GM23338 (cell line): ENCODE measurements around the gene LRRC63. TPM values are rescaled to one million over a fixed set of nuclear protein-coding genes. Genes with fewer than 3 reads are reported as not detected.

ENCODE experiments used
- ATAC-seq: fragments of 200-7000 bp; cut with Tn5 transposase; 3 replicates; pipeline ENCODE4 v1.9.1; 2020
- DNase-seq: peaks from one replicate; pipeline ENCODE4 v3.0.0-alpha.2; 2015; ENCODE audit warnings: low spot score
- H2AFZ ChIP-seq: fragments of 200-600 bp; sonication (generic); 2 replicates; pipeline ENCODE4 v1.8.0; 2016; ENCODE audit warnings: antibody characterized with exemption, mild to moderate bottlenecking, moderate library complexity
- H3F3A ChIP-seq: fragments of 200-600 bp; sonication (generic); replicated peaks from 2 replicates; pipeline ENCODE4 v1.8.0; 2017; ENCODE audit warnings: antibody characterized with exemption, mixed run types, low read depth
- H3K27ac ChIP-seq: fragments of 200-600 bp; sonication (generic); 2 replicates; pipeline ENCODE4 v1.6.1; 2016; ENCODE audit warnings: low read depth
- H3K27me3 ChIP-seq: fragments of 200-600 bp; sonication (generic); 2 replicates; pipeline ENCODE4 v1.8.0; 2016; ENCODE audit warnings: mild to moderate bottlenecking, mixed run types, moderate library complexity; ENCODE audit not compliant: insufficient read depth
- H3K36me3 ChIP-seq: fragments of 200-600 bp; sonication (generic); 2 replicates; pipeline ENCODE4 v1.8.0; 2016; ENCODE audit warnings: mild to moderate bottlenecking; ENCODE audit not compliant: insufficient read depth
- H3K4me1 ChIP-seq: fragments of 200-600 bp; sonication (generic); 2 replicates; pipeline ENCODE4 v1.8.0; 2016; ENCODE audit warnings: mild to moderate bottlenecking, moderate library complexity; ENCODE audit not compliant: insufficient read depth
- H3K4me2 ChIP-seq: fragments of 200-600 bp; sonication (generic); 2 replicates; pipeline ENCODE4 v1.7.1; 2017; ENCODE audit warnings: mixed run types
- H3K4me3 ChIP-seq: fragments of 200-600 bp; sonication (generic); 2 replicates; pipeline ENCODE4 v1.6.1; 2016; ENCODE audit warnings: mixed run types
- H3K79me2 ChIP-seq: fragments of 200-600 bp; sonication (generic); replicated peaks from 2 replicates; pipeline ENCODE4 v1.8.0; 2017; ENCODE audit warnings: mild to moderate bottlenecking; ENCODE audit not compliant: insufficient read depth
- H3K9me2 ChIP-seq: fragments of 200-600 bp; sonication (generic); 2 replicates; pipeline ENCODE4 v1.8.0; 2017; ENCODE audit not compliant: insufficient read depth
- H4K20me1 ChIP-seq: fragments of 200-600 bp; sonication (generic); replicated peaks from 2 replicates; pipeline ENCODE4 v1.8.0; 2017; ENCODE audit warnings: mild to moderate bottlenecking; ENCODE audit not compliant: insufficient read depth
- H3K27ac Mint-ChIP-seq: 2 replicates; pipeline ENCODE4 v1.8.0; 2020; ENCODE audit warnings: inconsistent platforms, mild to moderate bottlenecking, moderate library complexity, mixed read lengths
- H3K27me3 Mint-ChIP-seq: 3 replicates; pipeline ENCODE4 v1.8.0; 2022; ENCODE audit warnings: low read depth, mild to moderate bottlenecking, moderate library complexity, mixed read lengths, inconsistent platforms; ENCODE audit not compliant: insufficient read depth, poor library complexity
- H3K36me3 Mint-ChIP-seq: 3 replicates; pipeline ENCODE4 v1.8.0; 2021; ENCODE audit warnings: low read depth, mild to moderate bottlenecking, inconsistent platforms, moderate library complexity, mixed read lengths
- H3K4me1 Mint-ChIP-seq: 3 replicates; pipeline ENCODE4 v1.8.0; 2020; ENCODE audit warnings: mild to moderate bottlenecking, inconsistent platforms, mixed read lengths
- H3K4me3 Mint-ChIP-seq: 3 replicates; pipeline ENCODE4 v1.8.0; 2021; ENCODE audit warnings: moderate library complexity, mild to moderate bottlenecking, inconsistent platforms, mixed read lengths
- H3K9me3 Mint-ChIP-seq: 3 replicates; pipeline ENCODE4 v1.8.0; 2020; ENCODE audit warnings: moderate library complexity, mild to moderate bottlenecking, inconsistent platforms, mixed read lengths
- ETS1 ChIP-seq: IDR thresholded peaks from 2 replicates; pipeline ENCODE4 v1.6.1; 2016; ENCODE audit warnings: antibody characterized with exemption
- EZH2 ChIP-seq: fragments of 200-600 bp; sonication (generic); IDR thresholded peaks from one replicate; pipeline ENCODE4 v1.8.0; 2017; ENCODE audit warnings: antibody characterized with exemption, mild to moderate bottlenecking, low read depth; ENCODE audit not compliant: unreplicated experiment
- EZH2phosphoT487 ChIP-seq: fragments of 200-600 bp; sonication (generic); IDR thresholded peaks from one replicate; pipeline ENCODE4 v1.8.1; 2018; ENCODE audit warnings: antibody characterized with exemption; ENCODE audit not compliant: unreplicated experiment
- JUNB ChIP-seq: IDR thresholded peaks from one replicate; pipeline ENCODE4 v1.6.1; 2016; ENCODE audit warnings: antibody characterized with exemption; ENCODE audit not compliant: unreplicated experiment
- NANOG ChIP-seq: IDR thresholded peaks from 2 replicates; pipeline ENCODE4 v1.6.1; 2016; ENCODE audit warnings: antibody characterized with exemption, borderline replicate concordance
- POLR2AphosphoS5 ChIP-seq: IDR thresholded peaks from 2 replicates; pipeline ENCODE4 v1.6.1; 2016; ENCODE audit warnings: antibody characterized with exemption, low read depth
- ZNF114 ChIP-seq: fragments of 250-450 bp; sonication (Bioruptor Pico); IDR thresholded peaks from 2 replicates; pipeline ENCODE4 v1.5.0; 2020; ENCODE audit warnings: mild to moderate bottlenecking, moderate library complexity
- ZNF462 ChIP-seq: fragments of 250-450 bp; sonication (Bioruptor Pico); IDR thresholded peaks from 2 replicates; pipeline ENCODE4 v1.5.0; 2020; ENCODE audit warnings: mild to moderate bottlenecking, moderate library complexity
- polyA plus RNA-seq: library from polyadenylated mRNA; unstranded; fragments of >200 nt; fragmentation: Nextera tagmentation; extraction: Ambion mirVana; gene quantifications from 2 replicates; pipeline ENCODE4 v1.2.1, GENCODE V29; 2016
- total RNA-seq: library from RNA; depleted of rRNA; stranded (reverse); fragments of >200 nt; shearing (Covaris generic); gene quantifications from 2 replicates; pipeline ENCODE4 v1.2.3, GENCODE V29; 2014

Gene LRRC63
- total and polyA plus RNA-seq, 2 experiments from 2014 or later: not detected

GRCh38 chr13:46168783-46169182 lies 42.9 kb upstream of the LRRC63 start (continued):
- TF ChIP-seq POLR2AphosphoS5 (no peak), EZH2phosphoT487 (no peak), ZNF114 (CRISPR knock-in tag) (no peak)

GRCh38 chr13:46169758-46170157 lies 42.0 kb upstream of the LRRC63 start:
- no peak overlapping the region for H3K4me3 Mint-ChIP-seq
- no peak overlapping the region for H3K4me3 ChIP-seq
- no peak for ATAC-seq
- H3K36me3 Mint-ChIP-seq: no peaks in the 10 kb centered on the region
- no peaks in the 10 kb centered on the region for H3K27me3 ChIP-seq
- no peaks in the 10 kb centered on the region for H3F3A ChIP-seq
- H3K36me3 ChIP-seq: no peaks in the 10 kb centered on the region
- no peaks in the 10 kb centered on the region for H3K9me3 Mint-ChIP-seq
- DNase-seq: no peak
- no peak overlapping the region for H2AFZ ChIP-seq
- no peak overlapping the region for H3K4me2 ChIP-seq
- H4K20me1 ChIP-seq: no peaks in the 10 kb centered on the region
- no peaks in the 10 kb centered on the region for H3K79me2 ChIP-seq
- H3K27me3 Mint-ChIP-seq: peaks cover 6% of the 10 kb centered on the region
- H3K4me1 Mint-ChIP-seq: peaks cover 20% of the 10 kb centered on the region
- TF ChIP-seq EZH2: no peak
- no peak for TF ChIP-seq JUNB
- no peak for TF ChIP-seq ETS1
- no peak for TF ChIP-seq ZNF462 (CRISPR knock-in tag)
- no peak for TF ChIP-seq NANOG
- peaks cover 10% of the 10 kb centered on the region for H3K4me1 ChIP-seq
- H3K9me2 ChIP-seq: no peaks in the 10 kb centered on the region
- no peak overlapping the region for H3K27ac ChIP-seq
- no peak overlapping the region for H3K27ac Mint-ChIP-seq
